ENCODE measurements around the gene EZR.

EZR gene

GRCh38 chr6:158760618-158761250, 58.4 kb downstream of the EZR start:
- H3K27ac ChIP-seq (ENCODE audit: low read depth, low read length) = peak overlapping the region; percentile 12
- H2BK5ac ChIP-seq (ENCODE audit: low read depth, low read length, poor library complexity) = no peak overlapping the region
- no peaks in the 10 kb centered on the region for H3K9me3 ChIP-seq (ENCODE audit: insufficient read depth, low read depth, low read length)

GRCh38 chr6:158759966-158760617, 59.1 kb downstream of the EZR start:
- no peak for DNase-seq
- Histone ChIP-seq H3K14ac (ENCODE audit: low read length) (peak overlapping the region; percentile 60), H4K8ac (ENCODE audit: low read depth, low read length) (no peak overlapping the region), H4K91ac (ENCODE audit: low read depth, low read length) (peak overlapping the region; percentile 63), H3K4me2 (ENCODE audit: low read length) (no peak overlapping the region), H3K18ac (ENCODE audit: low read length) (peak overlapping the region; percentile 14), H2AFZ (ENCODE audit: insufficient read depth, low read length, poor library complexity) (no peak overlapping the region), H3K9me3 (ENCODE audit: insufficient read depth, low read depth, low read length) (no peaks in the 10 kb centered on the region), H3K4ac (ENCODE audit: low read depth, low read length) (no peak overlapping the region), H3K4me3 (ENCODE audit: low read depth, low read length) (no peak overlapping the region), H2BK5ac (ENCODE audit: low read depth, low read length, poor library complexity) (no peak overlapping the region), H3K79me2 (ENCODE audit: control insufficient read depth, insufficient read depth, low read length, poor library complexity) (no peaks in the 10 kb centered on the region), H3K4me1 (ENCODE audit: control insufficient read depth in 1 of 2, insufficient read depth in 2 of 2, low read length in 2 of 2) (peaks cover 28 to 31% of the 10 kb centered on the region in 2 experiments), H2AK5ac (ENCODE audit: low read length) (peak overlapping the region; percentile 88), H3K36me3 (ENCODE audit: control insufficient read depth in 1 of 2, insufficient read depth in 2 of 2, low read length in 2 of 2) (peaks cover 14 to 18% of the 10 kb centered on the region in 2 experiments), H3K27ac (ENCODE audit: low read depth, low read length) (no peak overlapping the region), H4K12ac (ENCODE audit: low read depth, low read length) (no peak overlapping the region), H3K9ac (ENCODE audit: low read length) (no peak overlapping the region), H2BK12ac (ENCODE audit: low read length) (peak overlapping the region; percentile 82), H3K23ac (ENCODE audit: low read length) (no peak overlapping the region), H3K27me3 (ENCODE audit: insufficient read depth, low read length) (no peaks in the 10 kb centered on the region), H2BK120ac (ENCODE audit: insufficient read depth, low read length, poor library complexity) (peak overlapping the region; percentile 26), H3K79me1 (ENCODE audit: low read length) (peaks cover 4% of the 10 kb centered on the region)
- no CpG with 5 or more reads among the region's 7 CpGs for WGBS (ENCODE audit: extremely low coverage, insufficient coverage, insufficient read length)

More at GRCh38 chr6:158760618-158761250, 58.4 kb downstream of the EZR start:
- Histone ChIP-seq H4K12ac (ENCODE audit: low read depth, low read length) (no peak overlapping the region), H2AFZ (ENCODE audit: insufficient read depth, low read length, poor library complexity) (no peak overlapping the region), H3K23ac (ENCODE audit: low read length) (no peak overlapping the region), H2BK120ac (ENCODE audit: insufficient read depth, low read length, poor library complexity) (peak overlapping the region; percentile 26), H4K8ac (ENCODE audit: low read depth, low read length) (no peak overlapping the region), H3K4ac (ENCODE audit: low read depth, low read length) (no peak overlapping the region), H3K36me3 (ENCODE audit: control insufficient read depth in 1 of 2, insufficient read depth in 2 of 2, low read length in 2 of 2) (peaks cover 20 to 23% of the 10 kb centered on the region in 2 experiments), H3K79me1 (ENCODE audit: low read length) (peaks cover 4% of the 10 kb centered on the region), H3K14ac (ENCODE audit: low read length) (no peak overlapping the region), H2BK12ac (ENCODE audit: low read length) (peak overlapping the region; percentile 10), H3K27me3 (ENCODE audit: insufficient read depth, low read length) (no peaks in the 10 kb centered on the region), H3K4me1 (ENCODE audit: control insufficient read depth in 1 of 2, insufficient read depth in 2 of 2, low read length in 2 of 2) (peaks cover 26 to 31% of the 10 kb centered on the region in 2 experiments), H3K18ac (ENCODE audit: low read length) (no peak overlapping the region), H3K9ac (ENCODE audit: low read length) (no peak overlapping the region), H2AK5ac (ENCODE audit: low read length) (no peak overlapping the region), H4K91ac (ENCODE audit: low read depth, low read length) (no peak overlapping the region), H3K4me3 (ENCODE audit: low read depth, low read length) (no peak overlapping the region), H3K79me2 (ENCODE audit: control insufficient read depth, insufficient read depth, low read length, poor library complexity) (no peaks in the 10 kb centered on the region), H3K4me2 (ENCODE audit: low read length) (no peak overlapping the region)
- peak in 1 of 2 donors; percentile 54 for DNase-seq
- WGBS (ENCODE audit: extremely low coverage, insufficient coverage, insufficient read length) = no CpG with 5 or more reads among the region's 17 CpGs

GRCh38 chr6:158758941-158759479, 60.2 kb downstream of the EZR start:
- Histone ChIP-seq H2AFZ (ENCODE audit: insufficient read depth, low read length, poor library complexity) (no peak overlapping the region), H2AK5ac (ENCODE audit: low read length) (peak overlapping the region; percentile 31), H4K91ac (ENCODE audit: low read depth, low read length) (peak overlapping the region; percentile 29), H4K12ac (ENCODE audit: low read depth, low read length) (no peak overlapping the region), H3K23ac (ENCODE audit: low read length) (no peak overlapping the region), H3K27ac (ENCODE audit: low read depth, low read length) (no peak overlapping the region), H3K27me3 (ENCODE audit: insufficient read depth, low read length) (no peaks in the 10 kb centered on the region), H2BK120ac (ENCODE audit: insufficient read depth, low read length, poor library complexity) (peak overlapping the region; percentile 35), H3K18ac (ENCODE audit: low read length) (peak overlapping the region; percentile 16), H3K4ac (ENCODE audit: low read depth, low read length) (no peak overlapping the region), H3K9ac (ENCODE audit: low read length) (no peak overlapping the region), H3K79me1 (ENCODE audit: low read length) (peaks cover 4% of the 10 kb centered on the region), H2BK5ac (ENCODE audit: low read depth, low read length, poor library complexity) (no peak overlapping the region), H3K4me3 (ENCODE audit: low read depth, low read length) (no peak overlapping the region), H2BK12ac (ENCODE audit: low read length) (peak overlapping the region; percentile 19), H3K9me3 (ENCODE audit: insufficient read depth, low read depth, low read length) (no peaks in the 10 kb centered on the region), H3K4me2 (ENCODE audit: low read length) (no peak overlapping the region), H3K36me3 (ENCODE audit: control insufficient read depth in 1 of 2, insufficient read depth in 2 of 2, low read length in 2 of 2) (peaks cover 3 to 7% of the 10 kb centered on the region in 2 experiments), H3K14ac (ENCODE audit: low read length) (no peak overlapping the region), H3K79me2 (ENCODE audit: control insufficient read depth, insufficient read depth, low read length, poor library complexity) (no peaks in the 10 kb centered on the region), H3K4me1 (ENCODE audit: control insufficient read depth in 1 of 2, insufficient read depth in 2 of 2, low read length in 2 of 2) (peaks cover 28% of the 10 kb centered on the region in 2 experiments), H4K8ac (ENCODE audit: low read depth, low read length) (no peak overlapping the region)
- no CpG with 5 or more reads among the region's 18 CpGs for WGBS (ENCODE audit: extremely low coverage, insufficient coverage, insufficient read length)
- peak in 1 of 2 donors; percentile 50 for DNase-seq

- H2BK5ac ChIP-seq (ENCODE audit: low read depth, low read length, poor library complexity) = no peak overlapping the region
- H2AK5ac ChIP-seq (ENCODE audit: low read length) = peak overlapping the region; percentile 14
- H2BK12ac ChIP-seq (ENCODE audit: low read length) = peak overlapping the region; percentile 10
- H3K27me3 ChIP-seq (ENCODE audit: insufficient read depth, low read length) = no peaks in the 10 kb centered on the region
- H4K8ac ChIP-seq (ENCODE audit: low read depth, low read length) = no peak overlapping the region
- H3K23ac ChIP-seq (ENCODE audit: low read length) = no peak overlapping the region
- H4K91ac ChIP-seq (ENCODE audit: low read depth, low read length) = peak overlapping the region; percentile 29
- no peak overlapping the region for H3K4ac ChIP-seq (ENCODE audit: low read depth, low read length)
- no peak overlapping the region for H2BK120ac ChIP-seq (ENCODE audit: insufficient read depth, low read length, poor library complexity)
- no peaks in the 10 kb centered on the region for H3K79me2 ChIP-seq (ENCODE audit: control insufficient read depth, insufficient read depth, low read length, poor library complexity)
- no peak overlapping the region for H3K9ac ChIP-seq (ENCODE audit: low read length)
- H3K9me3 ChIP-seq (ENCODE audit: insufficient read depth, low read depth, low read length) = no peaks in the 10 kb centered on the region
- no peak overlapping the region for H3K18ac ChIP-seq (ENCODE audit: low read length)
- no peak overlapping the region for H2AFZ ChIP-seq (ENCODE audit: insufficient read depth, low read length, poor library complexity)
- no peak overlapping the region for H4K12ac ChIP-seq (ENCODE audit: low read depth, low read length)
- peak in 1 of 2 donors; percentile 49 for DNase-seq
- H3K4me1 ChIP-seq (ENCODE audit: control insufficient read depth in 1 of 2, insufficient read depth in 2 of 2, low read length in 2 of 2) = peaks cover 28% of the 10 kb centered on the region in 2 experiments
- no peak overlapping the region for H3K4me2 ChIP-seq (ENCODE audit: low read length)
- peaks cover 4% of the 10 kb centered on the region for H3K79me1 ChIP-seq (ENCODE audit: low read length)
- H3K14ac ChIP-seq (ENCODE audit: low read length) = no peak overlapping the region
- no peak overlapping the region for H3K4me3 ChIP-seq (ENCODE audit: low read depth, low read length)
- H3K36me3 ChIP-seq (ENCODE audit: control insufficient read depth in 1 of 2, insufficient read depth in 2 of 2, low read length in 2 of 2) = peaks cover 0 to 5% of the 10 kb centered on the region in 2 experiments
- WGBS (ENCODE audit: extremely low coverage, insufficient coverage, insufficient read length) = no CpG with 5 or more reads among the region's 9 CpGs
- no peak overlapping the region for H3K27ac ChIP-seq (ENCODE audit: low read depth, low read length)
Observed at GRCh38 chr6:158758451-158758860, 60.7 kb downstream of the EZR start.

All from trophoblast cell (in vitro differentiated cells and primary cell).